CD4-positive, alpha-beta memory T cell (primary cell): ENCODE results near the gene RABL2B. TPM values are rescaled to one million over a fixed set of nuclear protein-coding genes. Genes with fewer than 3 reads are reported as not detected.
A peak's percentile ranks its signal among the peaks of the same experiment; 100 is the strongest.

ENCODE experiments used
- CTCF ChIA-PET: fragments of 350-600 bp; sonication (Branson Sonifier 250); formaldehyde crosslinking; loops from one replicate; lab custom pipeline; 2021; ENCODE audit warnings: inconsistent platforms; ENCODE audit not compliant: partially characterized antibody; lab: Charles Lee
- POLR2A ChIA-PET: fragments of 350-600 bp; sonication (Branson Sonifier 250); formaldehyde crosslinking; loops from one replicate; lab custom pipeline; 2021; ENCODE audit not compliant: partially characterized antibody; lab: Charles Lee
- DNase-seq, 5 donors: peaks; one replicate each; pipeline versions ENCODE4 v3.0.0 to v3.0.0-alpha.2; 2020 to 2022; ENCODE audit warnings: mixed read lengths in 1 of 5
- H3K27ac ChIP-seq: one replicate; pipeline ENCODE4 v1.7.0; 2013; ENCODE audit warnings: low read depth, low read length
- H3K27me3 ChIP-seq: 2 replicates; pipeline ENCODE4 v1.7.0; 2013; ENCODE audit warnings: mild to moderate bottlenecking, low read length, moderate library complexity; ENCODE audit not compliant: insufficient read depth
- H3K36me3 ChIP-seq: 2 replicates; pipeline ENCODE4 v1.7.0; 2013; ENCODE audit warnings: mild to moderate bottlenecking, low read length, moderate library complexity; ENCODE audit not compliant: insufficient read depth
- H3K4me1 ChIP-seq: 2 replicates; pipeline ENCODE4 v1.7.0; 2013; ENCODE audit warnings: mild to moderate bottlenecking, low read length, moderate library complexity; ENCODE audit not compliant: insufficient read depth
- H3K4me3 ChIP-seq, 2 donors: one replicate each; pipeline ENCODE4 v1.7.0; 2013; ENCODE audit warnings: low read length in 2 of 2, mild to moderate bottlenecking in 1 of 2
- H3K9me3 ChIP-seq, 2 donors: one replicate each; pipeline ENCODE4 v1.7.0; 2013; ENCODE audit warnings: low read length in 2 of 2, control low read depth in 1 of 2; ENCODE audit not compliant: control insufficient read depth in 1 of 2
- H3K27ac Mint-ChIP-seq, 7 donors: one replicate each; pipeline ENCODE4 v1.8.0; 2020 to 2021; ENCODE audit warnings: mixed read lengths in 7 of 7, mild to moderate bottlenecking in 6 of 7, inconsistent platforms in 3 of 7, moderate library complexity in 3 of 7
- H3K27me3 Mint-ChIP-seq, 2 donors: one replicate each; pipeline ENCODE4 v1.8.0; 2020 to 2021; ENCODE audit warnings: mixed read lengths in 2 of 2
- H3K36me3 Mint-ChIP-seq, 2 donors: one replicate each; pipeline ENCODE4 v1.8.0; 2020 to 2021; ENCODE audit warnings: mixed read lengths in 2 of 2, inconsistent platforms in 1 of 2, mild to moderate bottlenecking in 1 of 2
- H3K4me1 Mint-ChIP-seq, 4 donors: one replicate each; pipeline ENCODE4 v1.8.0; 2020 to 2021; ENCODE audit warnings: mixed read lengths in 4 of 4, mild to moderate bottlenecking in 1 of 4
- H3K4me3 Mint-ChIP-seq, 8 donors: one replicate each; pipeline ENCODE4 v1.8.0; 2020 to 2021; ENCODE audit warnings: mixed read lengths in 8 of 8, mild to moderate bottlenecking in 7 of 8, moderate library complexity in 6 of 8, inconsistent platforms in 3 of 8
- H3K9me3 Mint-ChIP-seq, 8 donors: one replicate each; pipeline ENCODE4 v1.8.0; 2020 to 2021; ENCODE audit warnings: mixed read lengths in 8 of 8, mild to moderate bottlenecking in 5 of 8, inconsistent platforms in 3 of 8, moderate library complexity in 1 of 8
- intact Hi-C: fragments of 100-400 bp; cut with micrococcal nuclease; formaldehyde crosslinking; loops from one replicate; pipeline ENCODE4 v1.15.1; 2023
- polyA plus RNA-seq, 2 donors: library from polyadenylated mRNA; unstranded; fragments of 300-500 nt; fragmentation: Illumina TruSeq; gene quantifications; one replicate each; pipeline ENCODE4 v1.2.3, GENCODE V29; 2021
- total RNA-seq, 2 experiments: library from RNA; stranded (reverse); gene quantifications; one replicate each; pipeline ENCODE4 v1.2.3, GENCODE V29; 2021

Gene RABL2B
- total and polyA plus RNA-seq, 4 experiments from 2014 or later: 27.7 to 84.5 (median 53.0) TPM

- no peak overlapping the region for H3K27ac ChIP-seq
- Mint-ChIP-seq H3K36me3 (no peaks in the 10 kb centered on the region), H3K4me3 (no peak overlapping the region), H3K27me3 (no peaks in the 10 kb centered on the region), H3K27ac (peak overlapping the region in 1 of 7 donors; percentile 65), H3K4me1 (peaks cover 3 to 5% (median 4%) of the 10 kb centered on the region in 4 donors), H3K9me3 (no peaks in the 10 kb centered on the region)
- CTCF ChIA-PET: no interaction called here
- H3K4me3 ChIP-seq: no peak overlapping the region
- H3K27me3 ChIP-seq: no peaks in the 10 kb centered on the region
- intact Hi-C loops: no loop called here
- POLR2A ChIA-PET: no interaction called here
- H3K4me1 ChIP-seq: peaks cover 6% of the 10 kb centered on the region
- H3K9me3 ChIP-seq: no peaks in the 10 kb centered on the region
- DNase-seq: no peak
- H3K36me3 ChIP-seq: no peaks in the 10 kb centered on the region
Measured at GRCh38 chr22:50727678-50728522, 55.5 kb downstream of the RABL2B start.

- no peak overlapping the region for H3K27ac Mint-ChIP-seq
- no peaks in the 10 kb centered on the region for H3K9me3 ChIP-seq
- no peaks in the 10 kb centered on the region for H3K9me3 Mint-ChIP-seq
- H3K4me3 ChIP-seq: no peak overlapping the region
- H3K4me1 ChIP-seq: no peaks in the 10 kb centered on the region
- H3K36me3 ChIP-seq: no peaks in the 10 kb centered on the region
- no peak overlapping the region for H3K4me3 Mint-ChIP-seq
- no peaks in the 10 kb centered on the region for H3K27me3 Mint-ChIP-seq
- ChIA-PET POLR2A (no interaction called here), CTCF (no interaction called here)
- intact Hi-C loops: no loop called here
- H3K4me1 Mint-ChIP-seq: no peaks in the 10 kb centered on the region
- DNase-seq: no peak
- no peaks in the 10 kb centered on the region for H3K27me3 ChIP-seq
- no peaks in the 10 kb centered on the region for H3K36me3 Mint-ChIP-seq
- H3K27ac ChIP-seq: no peak overlapping the region
Measured at GRCh38 chr22:50726643-50727340, 56.6 kb downstream of the RABL2B start.

- no peaks in the 10 kb centered on the region for H3K27me3 ChIP-seq
- DNase-seq: no peak
- no peak overlapping the region for H3K4me3 ChIP-seq
- no peaks in the 10 kb centered on the region for H3K36me3 ChIP-seq
- H3K4me1 ChIP-seq: no peaks in the 10 kb centered on the region
- Mint-ChIP-seq H3K36me3 (no peaks in the 10 kb centered on the region), H3K27ac (peak overlapping the region in 1 of 7 donors; percentile 43), H3K4me1 (no peaks in the 10 kb centered on the region), H3K4me3 (no peak overlapping the region), H3K9me3 (no peaks in the 10 kb centered on the region), H3K27me3 (no peaks in the 10 kb centered on the region)
- ChIA-PET POLR2A (no interaction called here), CTCF (no interaction called here)
- H3K27ac ChIP-seq: no peak overlapping the region
- H3K9me3 ChIP-seq: no peaks in the 10 kb centered on the region
- intact Hi-C loops: no loop called here
Measured at GRCh38 chr22:50725597-50725996, 57.8 kb downstream of the RABL2B start.

- no peak overlapping the region for H3K4me3 Mint-ChIP-seq
- POLR2A ChIA-PET: no interaction called here
Measured at GRCh38 chr22:50724616-50725015, 58.8 kb downstream of the RABL2B start.

GRCh38 chr22:50723991-50724390 is 59.4 kb downstream of the RABL2B start:
- no peaks in the 10 kb centered on the region for H3K27me3 Mint-ChIP-seq
- Histone ChIP-seq H3K27ac (no peak overlapping the region), H3K27me3 (no peaks in the 10 kb centered on the region), H3K4me1 (no peaks in the 10 kb centered on the region), H3K36me3 (no peaks in the 10 kb centered on the region), H3K4me3 (no peak overlapping the region), H3K9me3 (no peaks in the 10 kb centered on the region)
- no peaks in the 10 kb centered on the region for H3K9me3 Mint-ChIP-seq
- no peaks in the 10 kb centered on the region for H3K36me3 Mint-ChIP-seq
- POLR2A ChIA-PET: no interaction called here
- no peak overlapping the region for H3K27ac Mint-ChIP-seq
- DNase-seq: no peak
- CTCF ChIA-PET: no interaction called here
- no peak overlapping the region for H3K4me3 Mint-ChIP-seq
- intact Hi-C loops: no loop called here
- H3K4me1 Mint-ChIP-seq: no peaks in the 10 kb centered on the region

More at GRCh38 chr22:50724616-50725015, 58.8 kb downstream of the RABL2B start:
- H3K27ac Mint-ChIP-seq: no peak overlapping the region
- intact Hi-C loops: no loop called here
- no peaks in the 10 kb centered on the region for H3K27me3 Mint-ChIP-seq
- Histone ChIP-seq H3K9me3 (no peaks in the 10 kb centered on the region), H3K27me3 (no peaks in the 10 kb centered on the region), H3K36me3 (no peaks in the 10 kb centered on the region), H3K4me1 (no peaks in the 10 kb centered on the region), H3K27ac (no peak overlapping the region), H3K4me3 (no peak overlapping the region)
- CTCF ChIA-PET: no interaction called here
- DNase-seq: no peak
- no peaks in the 10 kb centered on the region for H3K36me3 Mint-ChIP-seq
- no peaks in the 10 kb centered on the region for H3K4me1 Mint-ChIP-seq
- no peaks in the 10 kb centered on the region for H3K9me3 Mint-ChIP-seq

GRCh38 chr22:50722716-50723428 is 60.6 kb downstream of the RABL2B start:
- peak overlapping the region in 1 of 7 donors; percentile 50 for H3K27ac Mint-ChIP-seq
- no peaks in the 10 kb centered on the region for H3K9me3 Mint-ChIP-seq

GRCh38 chr22:50722048-50722701 is 61.3 kb downstream of the RABL2B start:
- intact Hi-C loops: no loop called here
- Histone ChIP-seq H3K4me1 (no peaks in the 10 kb centered on the region), H3K27ac (no peak overlapping the region), H3K4me3 (no peak overlapping the region), H3K9me3 (no peaks in the 10 kb centered on the region), H3K27me3 (no peaks in the 10 kb centered on the region), H3K36me3 (no peaks in the 10 kb centered on the region)
- DNase-seq: no peak
- Mint-ChIP-seq H3K36me3 (no peaks in the 10 kb centered on the region), H3K27ac (no peak overlapping the region), H3K4me1 (no peaks in the 10 kb centered on the region), H3K4me3 (no peak overlapping the region), H3K27me3 (no peaks in the 10 kb centered on the region), H3K9me3 (no peaks in the 10 kb centered on the region)
- POLR2A ChIA-PET: no interaction called here
- CTCF ChIA-PET: no interaction called here

More at GRCh38 chr22:50722716-50723428, 60.6 kb downstream of the RABL2B start:
- CTCF ChIA-PET: no interaction called here
- Mint-ChIP-seq H3K4me3 (no peak overlapping the region), H3K27me3 (no peaks in the 10 kb centered on the region), H3K4me1 (no peaks in the 10 kb centered on the region), H3K36me3 (no peaks in the 10 kb centered on the region)
- no peaks in the 10 kb centered on the region for H3K27me3 ChIP-seq
- H3K27ac ChIP-seq: no peak overlapping the region
- H3K36me3 ChIP-seq: no peaks in the 10 kb centered on the region
- no peak overlapping the region for H3K4me3 ChIP-seq
- intact Hi-C loops: no loop called here
- DNase-seq: no peak
- H3K4me1 ChIP-seq: no peaks in the 10 kb centered on the region
- H3K9me3 ChIP-seq: no peaks in the 10 kb centered on the region
- POLR2A ChIA-PET: no interaction called here
